CD4-positive, alpha-beta T cell (primary cell): ENCODE measurements around the gene ABHD10. TPM values are rescaled to one million over a fixed set of nuclear protein-coding genes. Genes with fewer than 3 reads are reported as not detected.

Source experiments
- ATAC-seq: fragments of 200-7000 bp; cut with Tn5 transposase; one replicate; pipeline ENCODE4 v1.10.0; 2022; ENCODE audit warnings: mild to moderate bottlenecking; ENCODE audit not compliant: poor library complexity
- CTCF ChIA-PET: fragments of 350-600 bp; sonication (Branson Sonifier 250); formaldehyde crosslinking; loops from one replicate; lab custom pipeline; 2021; ENCODE audit warnings: antibody characterized with exemption, inconsistent platforms; lab: Charles Lee
- POLR2A ChIA-PET: fragments of 350-600 bp; sonication (Branson Sonifier 250); formaldehyde crosslinking; loops from one replicate; lab custom pipeline; 2021; ENCODE audit warnings: antibody characterized with exemption, inconsistent platforms; lab: Charles Lee
- DNase-seq, 14 experiments: peaks; one replicate each; pipeline ENCODE4 v3.0.0-alpha.2; 2013 to 2020; ENCODE audit warnings: mixed read lengths in 2 of 14
- H3K27ac ChIP-seq, 2 donors: one replicate each; pipeline versions ENCODE4 v1.5.1 to v1.7.0; 2013; ENCODE audit warnings: low read length in 2 of 2, low read depth in 1 of 2, mild to moderate bottlenecking in 1 of 2
- H3K27me3 ChIP-seq, 2 experiments: 1 replicate in 1 of 2; 2 replicates in 1 of 2; pipeline versions ENCODE4 v1.6.1 to v1.7.0; 2013; ENCODE audit warnings: low read length in 2 of 2, control low read depth in 1 of 2, mild to moderate bottlenecking in 1 of 2, moderate library complexity in 1 of 2; ENCODE audit not compliant: insufficient read depth in 2 of 2, control insufficient read depth in 1 of 2
- H3K36me3 ChIP-seq: one replicate; pipeline ENCODE4 v1.6.1; 2013; ENCODE audit warnings: low read length, control low read depth; ENCODE audit not compliant: insufficient read depth
- H3K4me1 ChIP-seq: one replicate; pipeline ENCODE4 v1.6.1; 2013; ENCODE audit warnings: low read length, control low read depth; ENCODE audit not compliant: insufficient read depth
- H3K4me3 ChIP-seq: one replicate; pipeline ENCODE4 v1.5.1; 2013; ENCODE audit warnings: mild to moderate bottlenecking, low read length, moderate library complexity
- H3K9me3 ChIP-seq, 2 experiments: 1 replicate in 1 of 2; 2 replicates in 1 of 2; pipeline versions ENCODE4 v1.6.1 to v1.7.0; 2013; ENCODE audit warnings: low read length in 2 of 2, mild to moderate bottlenecking in 2 of 2, control low read depth in 1 of 2, moderate library complexity in 1 of 2; ENCODE audit not compliant: control insufficient read depth in 1 of 2, insufficient read depth in 1 of 2
- H3K27ac Mint-ChIP-seq: one replicate; pipeline ENCODE4 v1.8.0; 2020; ENCODE audit warnings: mixed read lengths
- H3K27me3 Mint-ChIP-seq: one replicate; pipeline ENCODE4 v1.8.0; 2021; ENCODE audit warnings: mixed read lengths
- H3K36me3 Mint-ChIP-seq: one replicate; pipeline ENCODE4 v1.8.0; 2021; ENCODE audit warnings: low read depth, mixed read lengths
- H3K4me1 Mint-ChIP-seq: one replicate; pipeline ENCODE4 v1.8.0; 2021; ENCODE audit warnings: low read depth, mixed read lengths
- H3K4me3 Mint-ChIP-seq: one replicate; pipeline ENCODE4 v1.8.0; 2020; ENCODE audit warnings: mild to moderate bottlenecking, mixed read lengths
- H3K9me3 Mint-ChIP-seq: one replicate; pipeline ENCODE4 v1.8.0; 2020; ENCODE audit warnings: mixed read lengths
- CTCF ChIP-seq: fragments of 200-600 bp; IDR thresholded peaks from one replicate; pipeline ENCODE4 v1.8.0; 2022; ENCODE audit warnings: antibody characterized with exemption, mild to moderate bottlenecking
- intact Hi-C, 2 experiments: fragments of 100-400 bp; cut with DNase I in 1 of 2; cut with micrococcal nuclease in 1 of 2; formaldehyde crosslinking; loops; one replicate each; pipeline versions ENCODE4 v1.15.1 to v1.9.0; 2023 to 2025; cut with DNase I, micrococcal nuclease
- total RNA-seq, 174 experiments: library from RNA in 2 of 174; stranded (reverse) in 2 of 174; gene quantifications; one replicate each; pipeline ENCODE4 v1.2.3 and lab custom pipeline; 2021 to 2026

ABHD10 gene
- total RNA-seq, 2 experiments from 2014 or later = 28.2 to 32.5 TPM

- DNase-seq (no peak), ATAC-seq (no peak)
- H3K27ac Mint-ChIP-seq = no peak overlapping the region
- Histone ChIP-seq H3K4me3 (no peak overlapping the region), H3K27me3 (no peaks in the 10 kb centered on the region), H3K9me3 (no peaks in the 10 kb centered on the region), H3K36me3 (no peaks in the 10 kb centered on the region), H3K27ac (no peak overlapping the region), H3K4me1 (no peaks in the 10 kb centered on the region)
- ChIA-PET CTCF (no interaction called here), POLR2A (no interaction called here)
- intact Hi-C loops = no loop called here
- TF ChIP-seq CTCF = no peak
- H3K9me3 Mint-ChIP-seq = no peaks in the 10 kb centered on the region
- H3K4me3 Mint-ChIP-seq = no peak overlapping the region
- no peaks in the 10 kb centered on the region for H3K36me3 Mint-ChIP-seq
- H3K27me3 Mint-ChIP-seq = no peaks in the 10 kb centered on the region
- H3K4me1 Mint-ChIP-seq = no peaks in the 10 kb centered on the region
These were observed 27.8 kb upstream of the ABHD10 start for GRCh38 chr3:111951032-111951431.

- ChIA-PET POLR2A (no interaction called here), CTCF (no interaction called here)
- no peaks in the 10 kb centered on the region for H3K27me3 ChIP-seq
- H3K4me3 Mint-ChIP-seq = no peak overlapping the region
- H3K27me3 Mint-ChIP-seq = no peaks in the 10 kb centered on the region
- H3K27ac ChIP-seq = no peak overlapping the region
- intact Hi-C loops = no loop called here
- H3K4me1 Mint-ChIP-seq = no peaks in the 10 kb centered on the region
- no peak for TF ChIP-seq CTCF
- H3K27ac Mint-ChIP-seq = no peak overlapping the region
- DNase-seq = no peak
- H3K9me3 Mint-ChIP-seq = no peaks in the 10 kb centered on the region
- no peak for ATAC-seq
- H3K4me1 ChIP-seq = no peaks in the 10 kb centered on the region
- H3K4me3 ChIP-seq = no peak overlapping the region
- no peaks in the 10 kb centered on the region for H3K36me3 ChIP-seq
- no peaks in the 10 kb centered on the region for H3K36me3 Mint-ChIP-seq
- no peaks in the 10 kb centered on the region for H3K9me3 ChIP-seq
These were observed 26.7 kb upstream of the ABHD10 start for GRCh38 chr3:111952086-111952485.

- no peak for TF ChIP-seq CTCF
- H3K4me3 ChIP-seq = no peak overlapping the region
- H3K9me3 ChIP-seq = no peaks in the 10 kb centered on the region
- H3K27me3 ChIP-seq = no peaks in the 10 kb centered on the region
- CTCF ChIA-PET = interaction anchor here (2.0 kb wide), 1 partner anchor 15 kb away, joined by 7 read pairs; no protein-coding TSS in a partner anchor
- H3K4me1 ChIP-seq = no peaks in the 10 kb centered on the region
- H3K4me1 Mint-ChIP-seq = no peaks in the 10 kb centered on the region
- no peaks in the 10 kb centered on the region for H3K9me3 Mint-ChIP-seq
- ATAC-seq (no peak), DNase-seq (no peak)
- H3K36me3 Mint-ChIP-seq = no peaks in the 10 kb centered on the region
- no peaks in the 10 kb centered on the region for H3K36me3 ChIP-seq
- H3K4me3 Mint-ChIP-seq = no peak overlapping the region
- POLR2A ChIA-PET = no interaction called here
- H3K27ac ChIP-seq = no peak overlapping the region
- H3K27ac Mint-ChIP-seq = no peak overlapping the region
- intact Hi-C loops = no loop called here
- H3K27me3 Mint-ChIP-seq = no peaks in the 10 kb centered on the region
These were observed 25.9 kb upstream of the ABHD10 start for GRCh38 chr3:111952866-111953450.
